MM.1S (cell line): ENCODE measurements around the gene COG2.

Source experiments
- CTCF ChIP-seq: fragments of 300-600 bp; sonication (generic); IDR thresholded peaks from 2 replicates; pipeline ENCODE4 v1.5.1; 2016; ENCODE audit warnings: antibody characterized with exemption, low read length, mixed read lengths
- EZH2 ChIP-seq: fragments of 300-600 bp; sonication (generic); optimal IDR thresholded peaks from 2 replicates; pipeline ENCODE3; 2017; ENCODE audit warnings: low read depth, mild to moderate bottlenecking, antibody characterized with exemption, low read length, mixed read lengths
- EZH2phosphoT487 ChIP-seq: fragments of 300-600 bp; sonication (generic); IDR thresholded peaks from 2 replicates; pipeline ENCODE4 v1.6.1; 2018; ENCODE audit warnings: antibody characterized with exemption, low read length

GRCh38 chr1:230713915-230714764 is 71.9 kb downstream of the COG2 start, which contains the start of gene AGT:
- no peak for TF ChIP-seq EZH2
- no peak for TF ChIP-seq CTCF
- TF ChIP-seq EZH2phosphoT487: no peak
